ENCODE results near the gene TEX264.

TEX264 gene

DNA sequence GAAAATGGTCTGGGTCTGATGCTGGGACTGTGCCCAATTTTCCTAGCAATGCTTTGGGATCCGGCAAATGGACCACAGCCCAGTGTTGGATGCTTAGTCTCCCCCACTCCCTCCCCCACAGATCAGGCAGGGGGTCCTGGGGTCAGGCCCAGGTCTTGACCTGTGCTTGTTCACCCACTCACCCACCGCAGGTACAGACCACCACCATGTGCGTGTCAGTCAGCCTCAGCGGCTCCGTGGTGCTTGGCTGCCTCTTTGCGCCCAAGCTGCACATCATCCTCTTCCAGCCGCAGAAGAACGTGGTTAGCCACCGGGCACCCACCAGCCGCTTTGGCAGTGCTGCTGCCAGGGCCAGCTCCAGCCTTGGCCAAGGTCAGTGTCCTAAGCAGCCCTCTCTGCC is 46.4 kb downstream of the TEX264 start:
- Histone ChIP-seq H3K27ac (no peak overlapping the region), H3K36me3 (replicated peaks) (no peaks in the 10 kb centered on the region), H3K4me3 (ENCODE audit: low read depth, low read length) (no peak overlapping the region), H3K27me3 (replicated peaks) (no peaks in the 10 kb centered on the region)
- TF ChIP-seq, protein P1, sequence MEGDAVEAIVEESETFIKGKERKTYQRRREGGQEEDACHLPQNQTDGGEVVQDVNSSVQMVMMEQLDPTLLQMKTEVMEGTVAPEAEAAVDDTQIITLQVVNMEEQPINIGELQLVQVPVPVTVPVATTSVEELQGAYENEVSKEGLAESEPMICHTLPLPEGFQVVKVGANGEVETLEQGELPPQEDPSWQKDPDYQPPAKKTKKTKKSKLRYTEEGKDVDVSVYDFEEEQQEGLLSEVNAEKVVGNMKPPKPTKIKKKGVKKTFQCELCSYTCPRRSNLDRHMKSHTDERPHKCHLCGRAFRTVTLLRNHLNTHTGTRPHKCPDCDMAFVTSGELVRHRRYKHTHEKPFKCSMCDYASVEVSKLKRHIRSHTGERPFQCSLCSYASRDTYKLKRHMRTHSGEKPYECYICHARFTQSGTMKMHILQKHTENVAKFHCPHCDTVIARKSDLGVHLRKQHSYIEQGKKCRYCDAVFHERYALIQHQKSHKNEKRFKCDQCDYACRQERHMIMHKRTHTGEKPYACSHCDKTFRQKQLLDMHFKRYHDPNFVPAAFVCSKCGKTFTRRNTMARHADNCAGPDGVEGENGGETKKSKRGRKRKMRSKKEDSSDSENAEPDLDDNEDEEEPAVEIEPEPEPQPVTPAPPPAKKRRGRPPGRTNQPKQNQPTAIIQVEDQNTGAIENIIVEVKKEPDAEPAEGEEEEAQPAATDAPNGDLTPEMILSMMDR (IDR thresholded peaks at IDR 0.05; ENCODE audit: low read depth, low read length, missing control alignments) = no peak
- in situ Hi-C loops (cut with HindIII; ENCODE audit: low pct_ligation_motif_present, low sequenced_read_pairs) = no loop called here
- DNase-seq = no peak

DNA sequence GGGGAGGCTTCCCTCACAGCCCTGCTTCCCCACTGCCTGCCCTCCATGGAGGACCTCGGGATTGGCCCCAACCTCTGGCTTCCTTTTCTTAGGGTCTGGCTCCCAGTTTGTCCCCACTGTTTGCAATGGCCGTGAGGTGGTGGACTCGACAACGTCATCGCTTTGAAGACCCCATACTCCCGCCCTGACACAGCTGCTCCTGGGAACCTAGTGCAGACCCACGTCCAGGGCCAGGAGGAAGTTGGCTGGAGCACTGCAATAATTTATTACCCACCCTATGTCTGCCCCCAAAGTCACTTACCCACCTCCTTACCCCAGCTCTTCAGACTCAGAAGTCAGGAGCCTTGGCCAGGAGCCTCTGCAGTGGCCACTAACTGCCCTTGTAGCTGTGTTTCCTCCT is 46.9 kb downstream of the TEX264 start:
- no peak for DNase-seq
- no peaks in the 10 kb centered on the region for H3K36me3 ChIP-seq (replicated peaks)
- no peak overlapping the region for H3K4me3 ChIP-seq (ENCODE audit: low read depth, low read length)
- H3K27ac ChIP-seq = no peak overlapping the region
- H3K27me3 ChIP-seq (replicated peaks) = no peaks in the 10 kb centered on the region
- TF ChIP-seq, protein P1 (IDR thresholded peaks at IDR 0.05; ENCODE audit: low read depth, low read length, missing control alignments) = no peak
- in situ Hi-C loops (cut with HindIII; ENCODE audit: low pct_ligation_motif_present, low sequenced_read_pairs) = no loop called here

DNA sequence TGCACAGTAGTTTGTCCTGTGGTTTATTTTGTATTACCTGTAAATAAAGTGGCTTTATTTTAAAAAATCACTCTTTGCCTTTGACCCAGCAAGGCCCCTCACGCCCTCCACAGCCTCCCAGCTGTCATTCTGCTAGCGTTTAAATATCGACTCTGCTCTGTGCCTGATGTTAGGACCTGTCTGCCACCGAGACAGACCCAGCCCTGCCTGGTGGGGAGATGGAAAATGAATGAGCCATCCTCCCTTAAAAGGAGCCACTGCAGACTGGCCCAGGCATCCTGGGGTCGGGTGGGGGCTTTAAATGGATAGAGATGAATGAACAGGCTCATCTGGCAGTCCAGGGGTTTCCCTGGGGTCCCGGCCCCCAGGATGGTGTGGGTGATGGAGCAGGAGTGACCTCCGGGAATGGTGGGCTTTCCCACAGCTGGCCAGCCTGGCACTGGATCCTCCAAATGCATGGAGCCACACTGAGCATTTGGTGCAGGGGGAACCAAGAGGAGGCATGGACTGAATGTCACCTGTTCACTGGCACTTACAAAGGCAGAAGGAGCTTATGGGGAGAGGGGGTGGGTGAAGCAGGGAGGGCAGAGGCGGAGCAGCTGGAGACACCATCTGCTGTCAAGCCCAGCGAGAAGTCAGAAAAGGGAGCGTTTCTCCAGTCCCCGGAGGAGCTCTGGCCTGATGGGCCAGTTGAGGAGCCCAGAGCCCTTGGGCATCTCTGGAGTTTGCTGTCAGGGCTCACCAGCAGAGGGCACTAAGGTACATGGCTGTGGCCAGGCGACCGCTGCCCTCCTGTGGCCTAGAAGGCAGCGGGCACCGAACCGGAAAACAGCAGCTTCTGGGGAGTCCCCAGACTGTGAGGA is 47.7 kb downstream of the TEX264 start:
- H3K4me3 ChIP-seq (ENCODE audit: low read depth, low read length) = no peak overlapping the region
- no peak overlapping the region for H3K27ac ChIP-seq
- no peaks in the 10 kb centered on the region for H3K36me3 ChIP-seq (replicated peaks)
- in situ Hi-C loops (cut with HindIII; ENCODE audit: low pct_ligation_motif_present, low sequenced_read_pairs) = no loop called here
- DNase-seq = peak; percentile 25
- TF ChIP-seq, protein P1 (IDR thresholded peaks at IDR 0.05; ENCODE audit: low read depth, low read length, missing control alignments) = peak; percentile 81
- no peaks in the 10 kb centered on the region for H3K27me3 ChIP-seq (replicated peaks)

DNA sequence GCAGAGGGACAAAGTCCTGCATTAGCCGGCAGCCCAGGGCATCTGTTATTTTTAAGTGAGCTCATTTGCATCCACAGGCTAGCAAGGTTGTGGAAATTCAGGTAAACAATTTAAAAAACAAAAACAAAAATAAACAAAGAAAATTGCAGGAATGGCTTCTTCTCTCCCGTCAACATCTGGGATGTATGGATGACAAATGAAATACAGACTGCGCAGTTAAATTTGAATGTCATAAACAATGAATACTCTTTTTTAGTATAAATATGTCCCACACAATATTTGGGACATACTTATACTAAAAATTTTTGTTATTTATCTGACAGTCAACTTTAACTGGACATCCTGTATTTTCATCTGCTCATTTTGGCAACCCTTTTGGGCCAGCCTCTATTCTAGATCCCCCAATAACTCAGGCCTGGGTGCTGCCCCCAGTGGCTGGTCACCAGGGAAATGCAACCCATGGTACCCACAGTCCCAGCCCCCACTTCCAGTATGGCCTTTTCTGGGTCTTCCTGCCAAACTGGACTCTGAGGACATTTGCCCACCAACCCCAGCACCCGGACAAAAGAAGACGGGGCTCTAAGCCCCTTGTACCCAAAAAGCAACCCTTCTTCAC is 48.5 kb downstream of the TEX264 start:
- in situ Hi-C loops (cut with HindIII; ENCODE audit: low pct_ligation_motif_present, low sequenced_read_pairs) = no loop called here
- Histone ChIP-seq H3K4me3 (ENCODE audit: low read depth, low read length) (no peak overlapping the region), H3K27ac (no peak overlapping the region), H3K27me3 (replicated peaks) (no peaks in the 10 kb centered on the region), H3K36me3 (replicated peaks) (no peaks in the 10 kb centered on the region)
- TF ChIP-seq, protein P1 (IDR thresholded peaks at IDR 0.05; ENCODE audit: low read depth, low read length, missing control alignments) = peak; percentile 46
- no peak for DNase-seq

DNA sequence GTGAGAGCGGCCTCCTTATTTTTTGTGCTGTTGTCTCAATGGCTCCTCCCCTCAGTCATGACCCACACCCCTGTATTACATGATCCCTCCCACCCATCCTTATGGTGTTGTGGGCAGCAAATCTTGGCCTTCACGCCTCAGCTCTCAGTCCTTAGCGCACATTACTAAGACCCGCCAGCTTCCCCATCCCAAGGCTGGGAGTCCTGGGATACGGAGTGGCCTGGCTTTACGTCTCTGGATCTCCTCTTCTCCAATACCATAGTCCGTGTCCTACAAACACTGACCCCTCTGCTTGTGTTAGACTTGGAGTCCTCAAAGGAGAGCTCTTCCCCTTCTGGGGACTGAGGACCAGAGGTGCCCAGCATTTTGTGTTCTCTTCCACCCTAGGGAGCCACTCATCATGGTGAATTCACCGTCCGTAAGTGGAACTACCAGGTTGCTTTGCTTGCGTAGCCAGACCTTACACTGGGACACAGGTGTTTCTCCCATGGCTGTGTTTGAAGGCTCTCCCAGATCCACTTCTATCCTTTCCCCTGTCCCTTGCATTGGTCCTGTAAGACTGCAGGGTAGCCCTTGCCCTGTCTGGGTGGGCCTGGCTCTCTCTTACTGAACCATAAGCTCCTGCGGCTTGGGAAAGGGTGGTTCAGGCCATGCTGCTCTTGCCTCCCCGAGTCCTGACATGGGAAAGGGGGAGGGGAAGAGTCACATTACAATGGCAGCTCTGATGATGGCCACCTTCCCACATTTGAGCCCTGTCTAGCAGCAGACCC is 49.4 kb downstream of the TEX264 start:
- no peak overlapping the region for H3K27ac ChIP-seq
- TF ChIP-seq, protein P1 (IDR thresholded peaks at IDR 0.05; ENCODE audit: low read depth, low read length, missing control alignments) = no peak
- H3K27me3 ChIP-seq (replicated peaks) = no peaks in the 10 kb centered on the region
- no peaks in the 10 kb centered on the region for H3K36me3 ChIP-seq (replicated peaks)
- no peak for DNase-seq
- in situ Hi-C loops (cut with HindIII; ENCODE audit: low pct_ligation_motif_present, low sequenced_read_pairs) = no loop called here
- no peak overlapping the region for H3K4me3 ChIP-seq (ENCODE audit: low read depth, low read length)

All from brain microvascular endothelial cell (primary cell).